GM10248 (cell line): Measurements from ENCODE around the gene EP400.

Source experiments
- CTCF ChIA-PET: fragments of 300-600 bp; sonication (Branson Sonifier 250); formaldehyde crosslinking; extraction: SDS; loops from one replicate; lab custom pipeline; 2021; ENCODE audit warnings: antibody characterized with exemption; lab: Yijun Ruan, JAX
- POLR2A ChIA-PET: fragments of 350-650 bp; sonication (Branson Sonifier 250); formaldehyde crosslinking; extraction: SDS; loops from one replicate; lab custom pipeline; 2020; ENCODE audit warnings: antibody characterized with exemption; lab: Yijun Ruan, JAX
- DNase-seq: peaks from one replicate; pipeline ENCODE4 v3.0.0; 2012; ENCODE audit errors: extremely low spot score
- TF ChIP-seq, protein P1 (sequence below): IDR thresholded peaks from 2 replicates; pipeline ENCODE4 v1.5.1; 2012; ENCODE audit warnings: mild to moderate bottlenecking, low read depth; ENCODE audit errors: extremely low read depth, missing control alignments, control extremely low read depth

EP400 gene

DNA sequence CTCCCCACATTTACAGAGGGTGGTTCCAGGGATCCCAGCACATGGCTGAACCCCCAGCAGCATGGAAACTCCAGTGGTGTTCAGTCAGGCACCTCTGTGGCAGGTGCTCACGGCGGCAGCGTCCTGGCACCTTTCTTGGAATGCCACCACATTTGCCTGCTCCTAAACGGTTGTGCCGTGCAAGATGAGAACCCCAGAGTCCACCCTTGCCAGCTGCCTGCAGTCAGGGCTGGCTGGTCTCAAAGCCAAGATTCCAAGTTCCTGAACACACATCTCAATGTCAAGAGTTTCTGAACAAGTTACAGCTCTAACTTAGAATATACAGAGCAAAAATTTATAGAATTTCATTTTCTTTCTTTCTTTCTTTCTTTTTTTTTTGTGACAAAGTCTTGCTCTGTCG, 155.7 kb downstream of the EP400 start:
- CTCF ChIA-PET, result no interaction called here
- POLR2A ChIA-PET, result no interaction called here

DNA sequence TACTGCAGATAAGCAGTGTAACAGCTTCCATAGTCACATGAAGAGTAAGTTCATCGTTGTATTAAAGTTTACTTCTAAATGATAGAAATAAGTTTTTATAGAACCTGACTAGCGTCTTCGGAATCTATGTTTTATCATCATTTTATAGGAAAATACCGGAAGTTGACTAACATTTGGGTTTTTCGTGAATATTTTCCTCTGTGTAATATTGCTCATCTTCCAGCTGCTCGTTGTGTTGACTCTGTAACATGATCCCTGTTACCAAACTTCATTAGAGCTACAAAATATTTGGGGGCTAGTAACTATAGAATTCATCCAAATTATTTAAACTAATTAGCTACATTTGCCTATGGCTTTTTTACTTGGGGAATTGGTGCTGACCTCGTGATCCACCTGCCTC, 157.2 kb downstream of the EP400 start:
- CTCF ChIA-PET, result no interaction called here
- TF ChIP-seq, protein P1, sequence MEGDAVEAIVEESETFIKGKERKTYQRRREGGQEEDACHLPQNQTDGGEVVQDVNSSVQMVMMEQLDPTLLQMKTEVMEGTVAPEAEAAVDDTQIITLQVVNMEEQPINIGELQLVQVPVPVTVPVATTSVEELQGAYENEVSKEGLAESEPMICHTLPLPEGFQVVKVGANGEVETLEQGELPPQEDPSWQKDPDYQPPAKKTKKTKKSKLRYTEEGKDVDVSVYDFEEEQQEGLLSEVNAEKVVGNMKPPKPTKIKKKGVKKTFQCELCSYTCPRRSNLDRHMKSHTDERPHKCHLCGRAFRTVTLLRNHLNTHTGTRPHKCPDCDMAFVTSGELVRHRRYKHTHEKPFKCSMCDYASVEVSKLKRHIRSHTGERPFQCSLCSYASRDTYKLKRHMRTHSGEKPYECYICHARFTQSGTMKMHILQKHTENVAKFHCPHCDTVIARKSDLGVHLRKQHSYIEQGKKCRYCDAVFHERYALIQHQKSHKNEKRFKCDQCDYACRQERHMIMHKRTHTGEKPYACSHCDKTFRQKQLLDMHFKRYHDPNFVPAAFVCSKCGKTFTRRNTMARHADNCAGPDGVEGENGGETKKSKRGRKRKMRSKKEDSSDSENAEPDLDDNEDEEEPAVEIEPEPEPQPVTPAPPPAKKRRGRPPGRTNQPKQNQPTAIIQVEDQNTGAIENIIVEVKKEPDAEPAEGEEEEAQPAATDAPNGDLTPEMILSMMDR, result no peak
- DNase-seq, result no peak
- POLR2A ChIA-PET, result no interaction called here

More for the DNA sequence above, 155.7 kb downstream of the EP400 start:
- no peak for DNase-seq
- TF ChIP-seq, protein P1, result no peak

DNA sequence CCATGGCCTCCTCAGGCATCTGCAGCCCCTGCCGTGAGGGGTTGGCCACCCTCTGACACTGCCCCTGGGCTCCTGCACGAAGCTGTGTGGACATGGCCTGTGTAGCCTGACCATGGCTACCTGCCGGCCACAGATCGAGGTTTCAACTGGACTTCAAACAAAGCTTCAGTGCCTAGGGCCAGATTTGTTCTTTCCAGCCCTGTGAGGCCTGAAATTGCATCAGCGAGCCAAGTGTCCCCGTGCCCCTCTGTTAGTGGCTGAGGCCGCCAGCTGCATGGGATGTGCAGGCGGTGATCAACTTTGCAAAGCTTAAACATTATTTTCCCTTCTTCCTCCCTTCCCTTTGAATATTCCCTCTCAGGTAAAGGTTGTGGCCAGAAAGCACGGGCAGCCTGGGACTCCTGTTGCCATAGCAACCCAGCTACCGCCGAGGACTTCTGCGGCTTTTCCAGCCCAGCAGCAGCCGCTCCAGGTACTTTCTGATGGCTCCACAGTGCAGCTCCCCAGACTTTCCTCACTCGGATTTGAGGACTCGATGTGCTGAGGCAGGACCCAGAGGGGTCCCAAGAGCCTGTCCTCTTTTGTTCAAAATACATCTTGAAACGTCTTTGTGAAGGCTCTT, 158.6 kb downstream of the EP400 start:
- POLR2A ChIA-PET, result interaction anchor here (0.6 kb wide), 1 partner anchor 487 kb away, joined by 4 read pairs; no protein-coding TSS in a partner anchor
- CTCF ChIA-PET, result no interaction called here
- TF ChIP-seq, protein P1, result no peak
- no peak for DNase-seq

DNA sequence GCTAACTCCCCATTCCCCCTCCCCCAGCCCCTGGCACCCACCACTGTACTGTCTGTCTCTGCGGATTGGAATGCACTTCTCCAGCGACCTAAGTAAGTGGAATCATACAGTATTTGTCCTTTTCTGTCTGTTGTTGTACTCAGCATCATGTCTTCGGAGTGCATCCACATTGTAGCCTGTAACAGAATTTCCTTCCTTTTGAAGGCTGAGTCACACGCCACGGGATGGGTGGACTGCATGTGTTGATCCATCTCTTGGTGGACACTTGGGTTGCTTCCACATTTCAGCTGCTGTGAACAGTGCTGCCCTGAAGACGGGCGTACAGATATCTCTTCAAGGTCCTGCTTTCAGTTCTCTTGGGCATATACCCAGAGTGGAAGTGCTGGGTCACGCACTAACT, 160.0 kb downstream of the EP400 start:
- CTCF ChIA-PET, result no interaction called here
- POLR2A ChIA-PET, result no interaction called here
- TF ChIP-seq, protein P1, result no peak
- DNase-seq, result no peak

DNA sequence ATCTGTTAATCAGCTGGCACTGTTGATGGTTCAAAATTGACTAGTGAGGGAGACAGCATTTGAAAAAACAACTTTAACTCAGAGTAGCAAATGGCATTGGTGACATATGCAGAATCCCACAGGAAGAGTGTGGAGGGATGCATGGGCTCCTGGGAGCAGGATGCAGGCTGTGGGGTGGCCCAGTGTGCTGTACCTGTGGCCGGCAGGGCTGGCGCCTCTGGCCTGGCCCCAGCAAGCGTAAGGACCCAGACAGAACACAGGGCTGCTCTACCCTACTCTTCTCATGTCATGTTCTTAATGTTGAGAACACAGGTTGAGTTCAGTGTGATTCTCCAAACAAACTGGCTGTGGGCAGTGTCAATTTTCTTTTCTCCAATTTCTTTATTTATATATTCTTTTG, 160.9 kb downstream of the EP400 start:
- TF ChIP-seq, protein P1, result no peak
- DNase-seq, result no peak
- ChIA-PET CTCF (no interaction called here), POLR2A (no interaction called here)

DNA sequence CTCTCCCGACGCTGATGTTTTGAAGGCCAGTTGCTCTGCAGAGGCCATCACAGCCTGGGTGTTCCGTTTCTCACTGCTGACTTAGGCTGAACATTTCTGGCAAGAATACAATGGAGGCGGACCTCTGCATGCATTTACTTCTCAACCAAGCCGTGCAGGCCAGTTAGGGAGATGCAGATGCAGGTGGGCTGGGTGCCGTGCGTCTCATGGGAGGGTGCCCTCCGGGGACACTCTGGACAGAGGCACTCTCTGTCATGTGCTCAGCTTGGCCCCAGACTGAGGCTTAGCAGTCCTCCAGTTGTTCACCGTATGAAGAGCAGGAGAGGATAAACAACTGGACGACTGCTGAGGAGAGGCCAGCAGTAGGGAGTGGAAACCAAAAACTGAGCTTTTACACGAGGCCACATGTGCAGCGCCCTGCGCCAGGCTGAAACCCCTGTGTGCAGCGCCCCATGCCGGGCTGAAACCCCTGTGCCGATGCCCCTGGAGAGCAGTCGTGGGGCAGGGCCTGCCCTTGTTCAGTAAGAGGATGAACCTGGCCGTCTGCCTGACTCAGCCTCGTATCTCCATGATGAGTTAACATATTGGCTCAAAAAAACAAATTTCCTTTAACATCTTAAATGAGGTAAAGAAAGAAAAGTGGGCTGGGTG, 162.0 kb downstream of the EP400 start:
- DNase-seq, result no peak
- ChIA-PET CTCF (no interaction called here), POLR2A (no interaction called here)
- TF ChIP-seq, protein P1, result no peak
